B cell (primary cell): ENCODE results near the gene PLEKHO2. TPM values are rescaled to one million over a fixed set of nuclear protein-coding genes. Genes with fewer than 3 reads are reported as not detected.
A peak's percentile ranks its signal among the peaks of the same experiment; 100 is the strongest.

Source experiments
- ATAC-seq: fragments of 200-7000 bp; cut with Tn5 transposase; one replicate; pipeline ENCODE4 v1.10.0; 2021; ENCODE audit warnings: low read depth, mild to moderate bottlenecking, moderate number of reproducible peaks, moderate library complexity
- CTCF ChIA-PET: fragments of 350-600 bp; sonication (Branson Sonifier 250); formaldehyde crosslinking; loops from one replicate; lab custom pipeline; 2021; ENCODE audit warnings: antibody characterized with exemption, inconsistent platforms; lab: Charles Lee
- POLR2A ChIA-PET: fragments of 350-600 bp; sonication (Branson Sonifier 250); formaldehyde crosslinking; loops from one replicate; lab custom pipeline; 2021; ENCODE audit warnings: antibody characterized with exemption; lab: Charles Lee
- DNase-seq: peaks from one replicate; pipeline ENCODE4 v3.0.0; 2013
- H2AFZ ChIP-seq: 2 replicates; pipeline ENCODE4 v1.6.1; 2012; ENCODE audit warnings: mild to moderate bottlenecking, low read depth, low read length; ENCODE audit not compliant: insufficient read depth, poor library complexity, severe bottlenecking
- H3K27ac ChIP-seq, 2 donors: 1 replicate in 1 of 2; 2 replicates in 1 of 2; pipeline ENCODE4 v1.5.1; 2012 to 2013; ENCODE audit warnings: low read length in 2 of 2, mild to moderate bottlenecking in 2 of 2, moderate library complexity in 1 of 2
- H3K27me3 ChIP-seq, 4 experiments: fragments of 200-600 bp in 1 of 4; sonication (generic) in 1 of 4; replicated peaks in 1 of 4; 1 replicate in 2 of 4; 2 replicates in 2 of 4; pipeline versions ENCODE4 v1.6.1 to v1.7.0; 2013 to 2016; ENCODE audit warnings: low read length in 3 of 4, mild to moderate bottlenecking in 2 of 4, mixed read lengths in 1 of 4, moderate library complexity in 1 of 4; ENCODE audit not compliant: insufficient read depth in 4 of 4, control insufficient read depth in 3 of 4; ENCODE audit errors: control extremely low read depth in 1 of 4
- H3K36me3 ChIP-seq, 2 experiments: replicated peaks in 1 of 2; 1 replicate in 1 of 2; 2 replicates in 1 of 2; pipeline versions ENCODE4 v1.6.1 to v1.7.1; 2013; ENCODE audit warnings: low read length in 1 of 2; ENCODE audit not compliant: insufficient read depth in 2 of 2, control insufficient read depth in 1 of 2; ENCODE audit errors: control extremely low read depth in 1 of 2, extremely low read depth in 1 of 2
- H3K4me1 ChIP-seq, 2 donors: fragments of 200-600 bp in 1 of 2; sonication (generic) in 1 of 2; 1 replicate in 1 of 2; 2 replicates in 1 of 2; pipeline versions ENCODE4 v1.5.1 to v1.6.1; 2013 to 2017; ENCODE audit warnings: low read length in 2 of 2; ENCODE audit not compliant: control insufficient read depth in 2 of 2, insufficient read depth in 2 of 2
- H3K4me2 ChIP-seq: replicated peaks from 2 replicates; pipeline ENCODE3; 2012; ENCODE audit warnings: mild to moderate bottlenecking, low read depth, low read length; ENCODE audit not compliant: poor library complexity, severe bottlenecking
- H3K4me3 ChIP-seq, 5 experiments: fragments of 200-600 bp in 1 of 5; sonication (generic) in 1 of 5; 1 replicate in 3 of 5; 2 replicates in 2 of 5; pipeline versions ENCODE4 v1.5.1 to v1.7.0; 2011 to 2016; ENCODE audit warnings: low read length in 4 of 5, mild to moderate bottlenecking in 4 of 5, low read depth in 2 of 5, control low read depth in 1 of 5, moderate library complexity in 1 of 5; ENCODE audit not compliant: insufficient read depth in 1 of 5; ENCODE audit errors: control extremely low read depth in 1 of 5, extremely low read depth in 1 of 5
- H3K79me2 ChIP-seq: fragments of 200-600 bp; sonication (generic); one replicate; pipeline ENCODE4 v1.6.0; 2016; ENCODE audit warnings: low read length; ENCODE audit not compliant: control insufficient read depth, insufficient read depth
- H3K9ac ChIP-seq: fragments of 200-600 bp; sonication (generic); 2 replicates; pipeline ENCODE4 v1.6.1; 2017; ENCODE audit warnings: mild to moderate bottlenecking, low read length, moderate library complexity
- H3K9me3 ChIP-seq, 3 donors: one replicate each; pipeline versions ENCODE4 v1.6.1 to v1.7.1; 2013; ENCODE audit warnings: low read length in 2 of 3; ENCODE audit not compliant: control insufficient read depth in 2 of 3, insufficient read depth in 1 of 3; ENCODE audit errors: control extremely low read depth in 1 of 3
- H4K20me1 ChIP-seq: 2 replicates; pipeline ENCODE4 v1.6.0; 2012; ENCODE audit warnings: mild to moderate bottlenecking, low read length; ENCODE audit not compliant: insufficient read depth, control insufficient read depth, poor library complexity, severe bottlenecking
- H3K27ac Mint-ChIP-seq: one replicate; pipeline ENCODE4 v1.8.0; 2021; ENCODE audit warnings: mixed read lengths
- H3K27me3 Mint-ChIP-seq: one replicate; pipeline ENCODE4 v1.8.0; 2021; ENCODE audit warnings: mixed read lengths
- H3K4me1 Mint-ChIP-seq: one replicate; pipeline ENCODE4 v1.8.0; 2021; ENCODE audit warnings: mixed read lengths
- H3K4me3 Mint-ChIP-seq: one replicate; pipeline ENCODE4 v1.8.0; 2021; ENCODE audit warnings: mixed read lengths
- H3K9me3 Mint-ChIP-seq: one replicate; pipeline ENCODE4 v1.8.0; 2022; ENCODE audit warnings: mixed read lengths; ENCODE audit not compliant: insufficient read depth
- EZH2 ChIP-seq: IDR thresholded peaks from 2 replicates; pipeline ENCODE4 v1.6.1; 2012; ENCODE audit warnings: borderline replicate concordance, low read depth, mild to moderate bottlenecking, moderate library complexity, low read length; ENCODE audit not compliant: insufficient read depth, poor library complexity, severe bottlenecking
- WGBS: methylation state at CpG from one replicate; pipeline ENCODE4 v1.1.5; 2013; ENCODE audit warnings: missing lambda C conversion rate; ENCODE audit not compliant: insufficient coverage; 5-methylcytosine and 5-hydroxymethylcytosine counted together
- intact Hi-C: fragments of 100-400 bp; cut with micrococcal nuclease; formaldehyde crosslinking; loops from one replicate; pipeline ENCODE4 v1.10.0; 2022
- polyA plus RNA-seq: library from polyadenylated mRNA; depleted of rRNA; stranded (reverse); fragments of >200 nt; gene quantifications from 2 replicates; pipeline ENCODE4 v1.2.3, GENCODE V29; 2012
- total RNA-seq, 2 donors: library from RNA; stranded (reverse); fragments of 120-200 nt in 1 of 2; gene quantifications; 1 replicate in 1 of 2; 2 replicates in 1 of 2; pipeline versions ENCODE4 v1.2.3 to v1.2.4, GENCODE V29; 2013 to 2022
- TF ChIP-seq, protein P1 (sequence below): fragments of 200-600 bp; IDR thresholded peaks from one replicate; pipeline ENCODE4 v1.8.0; 2022; ENCODE audit warnings: antibody characterized with exemption, mild to moderate bottlenecking

PLEKHO2 gene
- total and polyA plus RNA-seq, 2 donors (not counting 1 experiment from before 2014, with no cell fraction given): 13.7 to 23.1 TPM

DNA sequence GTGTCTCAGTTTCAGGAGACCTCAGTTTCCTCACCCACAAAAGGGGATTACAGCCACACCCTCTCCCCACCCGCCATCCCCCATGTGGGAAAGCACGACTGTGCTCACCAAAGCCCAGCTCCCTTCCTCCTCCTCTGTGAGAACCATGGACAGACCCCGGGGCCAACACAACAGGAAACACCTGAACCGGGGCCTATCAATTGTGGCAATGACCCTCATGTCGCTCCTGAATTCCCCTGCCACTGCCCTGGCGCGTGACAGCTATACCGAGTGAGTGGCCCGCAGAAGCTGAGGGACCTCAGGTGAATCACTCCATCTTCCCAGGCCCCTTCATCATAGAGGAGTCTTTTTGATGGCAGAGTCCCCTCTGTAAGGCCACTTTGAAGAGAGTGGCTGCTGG, 28.6 kb downstream of the PLEKHO2 start:
- peak overlapping the region; percentile 50 for H3K27ac Mint-ChIP-seq
- CTCF ChIA-PET: no interaction called here
- WGBS: 36% methylated on average over 8 of the region's 9 CpGs

DNA sequence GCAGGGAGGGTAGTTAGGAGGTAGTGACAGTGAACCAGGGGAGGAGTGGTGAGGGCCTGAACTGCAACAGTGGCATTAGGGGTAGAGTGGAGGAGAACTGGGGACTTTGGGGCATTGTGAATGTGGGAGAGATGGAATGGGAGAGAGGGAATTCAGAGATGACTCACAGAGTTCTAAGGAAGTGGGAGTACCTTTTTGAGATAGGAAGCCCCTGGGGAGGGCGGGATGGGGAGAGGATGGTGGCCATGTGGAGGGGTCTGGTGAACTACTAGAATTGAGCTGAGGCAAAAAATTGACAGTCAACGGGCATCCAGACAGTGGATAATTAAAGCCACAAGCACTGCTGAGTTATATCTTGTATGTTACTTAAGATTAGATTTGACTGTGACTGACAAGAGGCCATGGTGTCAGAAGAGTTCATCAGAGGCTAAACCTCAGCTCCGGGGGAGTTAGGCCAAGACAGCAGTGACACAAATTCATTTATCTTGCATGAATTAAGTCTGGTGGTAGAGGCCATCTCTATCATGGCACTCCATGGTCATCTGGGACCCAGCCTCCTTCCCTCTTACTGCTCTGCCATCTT, 34.0 kb downstream of the PLEKHO2 start:
- 93% methylated on average over 2 of the region's 3 CpGs for WGBS
- Histone ChIP-seq H3K36me3 (no peaks in the 10 kb centered on the region), H2AFZ (no peak overlapping the region), H3K9ac (no peak overlapping the region), H3K27me3 (no peaks in the 10 kb centered on the region), H3K4me3 (no peak overlapping the region), H4K20me1 (no peaks in the 10 kb centered on the region), H3K79me2 (no peaks in the 10 kb centered on the region), H3K4me2 (no peak overlapping the region), H3K9me3 (no peaks in the 10 kb centered on the region), H3K27ac (no peak overlapping the region), H3K4me1 (peaks cover 0 to 11% of the 10 kb centered on the region in 2 donors)
- ChIA-PET POLR2A (interaction anchor here (0.7 to 1.1 kb wide), 2 partner anchors 18 to 60 kb away, joined by 3 to 8 read pairs; no protein-coding TSS in a partner anchor), CTCF (no interaction called here)
- ATAC-seq (no peak), DNase-seq (no peak)
- Mint-ChIP-seq H3K27me3 (no peaks in the 10 kb centered on the region), H3K9me3 (no peaks in the 10 kb centered on the region), H3K27ac (no peak overlapping the region), H3K4me1 (peaks cover 5% of the 10 kb centered on the region), H3K4me3 (no peak overlapping the region)
- intact Hi-C loops: no loop called here
- TF ChIP-seq, protein P1, sequence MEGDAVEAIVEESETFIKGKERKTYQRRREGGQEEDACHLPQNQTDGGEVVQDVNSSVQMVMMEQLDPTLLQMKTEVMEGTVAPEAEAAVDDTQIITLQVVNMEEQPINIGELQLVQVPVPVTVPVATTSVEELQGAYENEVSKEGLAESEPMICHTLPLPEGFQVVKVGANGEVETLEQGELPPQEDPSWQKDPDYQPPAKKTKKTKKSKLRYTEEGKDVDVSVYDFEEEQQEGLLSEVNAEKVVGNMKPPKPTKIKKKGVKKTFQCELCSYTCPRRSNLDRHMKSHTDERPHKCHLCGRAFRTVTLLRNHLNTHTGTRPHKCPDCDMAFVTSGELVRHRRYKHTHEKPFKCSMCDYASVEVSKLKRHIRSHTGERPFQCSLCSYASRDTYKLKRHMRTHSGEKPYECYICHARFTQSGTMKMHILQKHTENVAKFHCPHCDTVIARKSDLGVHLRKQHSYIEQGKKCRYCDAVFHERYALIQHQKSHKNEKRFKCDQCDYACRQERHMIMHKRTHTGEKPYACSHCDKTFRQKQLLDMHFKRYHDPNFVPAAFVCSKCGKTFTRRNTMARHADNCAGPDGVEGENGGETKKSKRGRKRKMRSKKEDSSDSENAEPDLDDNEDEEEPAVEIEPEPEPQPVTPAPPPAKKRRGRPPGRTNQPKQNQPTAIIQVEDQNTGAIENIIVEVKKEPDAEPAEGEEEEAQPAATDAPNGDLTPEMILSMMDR: no peak
- no peak for TF ChIP-seq EZH2

More for the DNA sequence above, 28.6 kb downstream of the PLEKHO2 start:
- Histone ChIP-seq H3K4me1 (peaks cover 0 to 11% of the 10 kb centered on the region in 2 donors), H3K9ac (no peak overlapping the region), H3K36me3 (peaks cover 0 to 22% of the 10 kb centered on the region in 2 experiments), H3K4me3 (no peak overlapping the region), H3K79me2 (peaks cover 5% of the 10 kb centered on the region), H2AFZ (no peak overlapping the region), H4K20me1 (no peaks in the 10 kb centered on the region), H3K4me2 (no peak overlapping the region), H3K27me3 (no peaks in the 10 kb centered on the region), H3K27ac (no peak overlapping the region), H3K9me3 (no peaks in the 10 kb centered on the region)
- Mint-ChIP-seq H3K4me1 (peaks cover 17% of the 10 kb centered on the region), H3K27me3 (no peaks in the 10 kb centered on the region), H3K9me3 (no peaks in the 10 kb centered on the region), H3K4me3 (no peak overlapping the region)
- TF ChIP-seq EZH2: no peak
- TF ChIP-seq, protein P1: no peak
- intact Hi-C loops: no loop called here
- POLR2A ChIA-PET: interaction anchor here (0.9 kb wide), 1 partner anchor 11 kb away, joined by 3 read pairs; no protein-coding TSS in a partner anchor
- DNase-seq (no peak), ATAC-seq (no peak)
